Keratinocyte (primary cell): ENCODE measurements around the gene GXYLT2.

Experiments
- CTCF ChIP-seq, 3 experiments: IDR thresholded peaks in 1 of 3; conservative IDR thresholded peaks in 1 of 3; optimal IDR thresholded peaks in 1 of 3; 2 replicates in 2 of 3; 3 replicates in 1 of 3; pipeline versions ENCODE3 to v1.5.1; 2011; ENCODE audit warnings: low read length in 3 of 3, mild to moderate bottlenecking in 3 of 3, moderate library complexity in 2 of 3, control low read depth in 1 of 3, inconsistent platforms in 1 of 3; ENCODE audit not compliant: insufficient read depth in 2 of 3; ENCODE audit errors: extremely low read depth in 1 of 3
- EZH2 ChIP-seq: IDR thresholded peaks from one replicate; pipeline ENCODE4 v1.6.1; 2012; ENCODE audit warnings: inconsistent platforms, mild to moderate bottlenecking, low read length, moderate library complexity

GRCh38 chr3:72973031-72973723 is 85.3 kb downstream of the GXYLT2 start:
- no peak for TF ChIP-seq CTCF (optimal IDR thresholded peaks at IDR 0.05 in 1 of 3, IDR thresholded peaks at IDR 0.05 in 1 of 3, conservative IDR thresholded peaks at IDR 0.05 in 1 of 3; ENCODE audit: extremely low read depth in 1 of 3, insufficient read depth in 2 of 3, low read length in 3 of 3)
- TF ChIP-seq EZH2 = no peak
